Vagina (tissue), 2 donors: Measurements from ENCODE around the gene IL12RB2.

Experiments used
- CTCF ChIP-seq, 3 experiments: fragments of 450-650 bp in 2 of 3; fragments of 200-600 bp in 1 of 3; sonication (generic) in 1 of 3; IDR thresholded peaks; one replicate each; pipeline ENCODE4 v1.5.1; 2017 to 2019; ENCODE audit warnings: antibody characterized with exemption in 3 of 3, mild to moderate bottlenecking in 2 of 3, moderate library complexity in 2 of 3
- POLR2A ChIP-seq, 2 donors: fragments of 450-650 bp; IDR thresholded peaks; one replicate each; pipeline ENCODE4 v1.6.1; 2017; ENCODE audit warnings: antibody characterized with exemption in 2 of 2, mild to moderate bottlenecking in 2 of 2, moderate library complexity in 2 of 2

- no peak for TF ChIP-seq CTCF (IDR thresholded peaks at IDR 0.05)
- TF ChIP-seq POLR2A (IDR thresholded peaks at IDR 0.05): no peak
Observed at GRCh38 chr1:67338642-67339041, 31.0 kb downstream of the IL12RB2 start.
